Measurements from ENCODE around the gene AGPS. TPM values are rescaled to one million over a fixed set of nuclear protein-coding genes. Genes with fewer than 3 reads are reported as not detected.
A peak's percentile ranks its signal among the peaks of the same experiment; 100 is the strongest.

AGPS gene
- total RNA-seq, 3 donors from 2014 or later (not counting 1 experiment from before 2014, with no cell fraction given), result 27.4 to 36.0 (median 35.6) TPM

- DNase-seq (no peak), ATAC-seq (no peak)
- no peak for TF ChIP-seq CTCF (IDR thresholded peaks at IDR 0.05)
- Histone ChIP-seq H3K4me3 (ENCODE audit: low read length) (no peak overlapping the region), H3K27ac (ENCODE audit: low read length) (no peak overlapping the region), H3K36me3 (ENCODE audit: control insufficient read depth, insufficient read depth, low read length) (no peaks in the 10 kb centered on the region), H3K27me3 (ENCODE audit: control insufficient read depth, insufficient read depth, low read length) (no peaks in the 10 kb centered on the region), H3K9me3 (ENCODE audit: control insufficient read depth, insufficient read depth, low read length) (no peaks in the 10 kb centered on the region), H3K4me1 (ENCODE audit: control insufficient read depth, insufficient read depth, low read length) (no peaks in the 10 kb centered on the region)
- H3K27ac Mint-ChIP-seq, result no peak overlapping the region
- H3K9me3 Mint-ChIP-seq, result no peaks in the 10 kb centered on the region
- no peak overlapping the region for H3K4me3 Mint-ChIP-seq
- H3K36me3 Mint-ChIP-seq, result no peaks in the 10 kb centered on the region
- intact Hi-C loops (cut with micrococcal nuclease), result no loop called here
- whole genome bisulfite sequencing (ENCODE audit: insufficient coverage), result 93% methylated on average over 2 of the region's 3 CpGs
- H3K27me3 Mint-ChIP-seq (ENCODE audit: low read depth in 2 of 2), result no peaks in the 10 kb centered on the region
- no peaks in the 10 kb centered on the region for H3K4me1 Mint-ChIP-seq
Observed at GRCh38 chr2:177380181-177380580, 12.4 kb upstream of the AGPS start.

GRCh38 chr2:177383935-177384334 lies 8.6 kb upstream of the AGPS start:
- Mint-ChIP-seq H3K27me3 (ENCODE audit: low read depth in 2 of 2) (no peaks in the 10 kb centered on the region), H3K4me3 (no peak overlapping the region), H3K27ac (no peak overlapping the region), H3K4me1 (no peaks in the 10 kb centered on the region), H3K9me3 (no peaks in the 10 kb centered on the region), H3K36me3 (no peaks in the 10 kb centered on the region)
- Histone ChIP-seq H3K9me3 (ENCODE audit: control insufficient read depth, insufficient read depth, low read length) (no peaks in the 10 kb centered on the region), H3K4me3 (ENCODE audit: low read length) (no peak overlapping the region), H3K27me3 (ENCODE audit: control insufficient read depth, insufficient read depth, low read length) (no peaks in the 10 kb centered on the region), H3K27ac (ENCODE audit: low read length) (no peak overlapping the region), H3K36me3 (ENCODE audit: control insufficient read depth, insufficient read depth, low read length) (no peaks in the 10 kb centered on the region), H3K4me1 (ENCODE audit: control insufficient read depth, insufficient read depth, low read length) (no peaks in the 10 kb centered on the region)
- ATAC-seq, result no peak
- no peak for TF ChIP-seq CTCF (IDR thresholded peaks at IDR 0.05)
- WGBS (ENCODE audit: insufficient coverage), result 48% methylated on average over 2 of the region's 2 CpGs
- intact Hi-C loops (cut with micrococcal nuclease), result no loop called here
- no peak for DNase-seq

- DNase-seq, result no peak
- H3K27me3 ChIP-seq (ENCODE audit: control insufficient read depth, insufficient read depth, low read length), result no peaks in the 10 kb centered on the region
- H3K36me3 ChIP-seq (ENCODE audit: control insufficient read depth, insufficient read depth, low read length), result no peaks in the 10 kb centered on the region
- intact Hi-C loops (cut with micrococcal nuclease), result no loop called here
- no peak overlapping the region for H3K4me3 ChIP-seq (ENCODE audit: low read length)
- WGBS (ENCODE audit: insufficient coverage), result no CpG with 5 or more reads among the region's 2 CpGs
- no peaks in the 10 kb centered on the region for H3K4me1 ChIP-seq (ENCODE audit: control insufficient read depth, insufficient read depth, low read length)
- H3K9me3 ChIP-seq (ENCODE audit: control insufficient read depth, insufficient read depth, low read length), result no peaks in the 10 kb centered on the region
- no peak overlapping the region for H3K4me3 Mint-ChIP-seq
- no peak overlapping the region for H3K27ac Mint-ChIP-seq
- no peak overlapping the region for H3K27ac ChIP-seq (ENCODE audit: low read length)
- no peak for TF ChIP-seq CTCF (IDR thresholded peaks at IDR 0.05)
- no peaks in the 10 kb centered on the region for H3K27me3 Mint-ChIP-seq (ENCODE audit: low read depth in 2 of 2)
- no peaks in the 10 kb centered on the region for H3K9me3 Mint-ChIP-seq
- H3K36me3 Mint-ChIP-seq, result no peaks in the 10 kb centered on the region
- H3K4me1 Mint-ChIP-seq, result no peaks in the 10 kb centered on the region
- ATAC-seq, result no peak
Observed at GRCh38 chr2:177385151-177385550, 7.4 kb upstream of the AGPS start.

- intact Hi-C loops (cut with micrococcal nuclease), result no loop called here
- ATAC-seq (no peak), DNase-seq (no peak)
- H3K27me3 ChIP-seq (ENCODE audit: control insufficient read depth, insufficient read depth, low read length), result no peaks in the 10 kb centered on the region
- no peaks in the 10 kb centered on the region for H3K36me3 ChIP-seq (ENCODE audit: control insufficient read depth, insufficient read depth, low read length)
- Mint-ChIP-seq H3K27me3 (ENCODE audit: low read depth in 2 of 2) (no peaks in the 10 kb centered on the region), H3K4me3 (peak overlapping the region; percentile 94), H3K36me3 (no peaks in the 10 kb centered on the region), H3K27ac (peak overlapping the region; percentile 84 to 96), H3K4me1 (peaks cover 44 to 46% of the 10 kb centered on the region in 2 donors), H3K9me3 (no peaks in the 10 kb centered on the region)
- 49% methylated on average over 4 of the region's 4 CpGs for WGBS (ENCODE audit: insufficient coverage)
- H3K27ac ChIP-seq (ENCODE audit: low read length), result peak overlapping the region; percentile 61
- no peaks in the 10 kb centered on the region for H3K9me3 ChIP-seq (ENCODE audit: control insufficient read depth, insufficient read depth, low read length)
- peak overlapping the region; percentile 89 for H3K4me3 ChIP-seq (ENCODE audit: low read length)
- H3K4me1 ChIP-seq (ENCODE audit: control insufficient read depth, insufficient read depth, low read length), result peaks cover 10% of the 10 kb centered on the region
- TF ChIP-seq CTCF (IDR thresholded peaks at IDR 0.05), result no peak
Observed at GRCh38 chr2:177391822-177392372, 676 bp upstream of the AGPS start.

Measured in natural killer cell (primary cell).